HL-60/S4 treated with retinoic acid at 250 ng/mL for 4 days and 3 days (cell line): ENCODE measurements around the gene CDK14.
"Not testable (repeated sequence)": the region's sequence is repeated elsewhere in the genome, so short reads cannot be mapped to it uniquely, and the experiment has no call there.

Experiments
- in situ Hi-C: fragments of 300-500 bp; cut with MboI; formaldehyde crosslinking; loops from 2 replicates; pipeline ENCODE4 v1.7.0; 2022; ENCODE audit warnings: low sequenced_read_pairs

The CDK14 gene

GRCh38 chr7:91135703-91136430 lies 539.7 kb downstream of the CDK14 start:
- in situ Hi-C loops, result no loop called here

GRCh38 chr7:91137153-91137787 lies 541.1 kb downstream of the CDK14 start:
- in situ Hi-C loops, result no loop called here

GRCh38 chr7:91137788-91138368 lies 541.8 kb downstream of the CDK14 start:
- in situ Hi-C loops, result no loop called here

- in situ Hi-C loops, result no loop called here
Measured at GRCh38 chr7:91140286-91140685, 544.2 kb downstream of the CDK14 start.

- in situ Hi-C loops, result no loop called here
Measured at GRCh38 chr7:91140982-91141381, 544.9 kb downstream of the CDK14 start.

- in situ Hi-C loops, result no loop called here
Measured at GRCh38 chr7:91142743-91143142, 546.6 kb downstream of the CDK14 start.

- in situ Hi-C loops, result no loop called here
Measured at GRCh38 chr7:91149341-91150246, 553.5 kb downstream of the CDK14 start.

GRCh38 chr7:91151916-91152315 lies 555.8 kb downstream of the CDK14 start:
- in situ Hi-C loops, result no loop called here

- in situ Hi-C loops, result no loop called here
Measured at GRCh38 chr7:91156316-91157185, 560.4 kb downstream of the CDK14 start.

- in situ Hi-C loops, result no loop called here
Measured at GRCh38 chr7:91157579-91158320, 561.6 kb downstream of the CDK14 start.

GRCh38 chr7:91162436-91162835 lies 566.3 kb downstream of the CDK14 start:
- in situ Hi-C loops, result no loop called here

- in situ Hi-C loops, result no loop called here
Measured at GRCh38 chr7:91164506-91164905, 568.4 kb downstream of the CDK14 start.

GRCh38 chr7:91165006-91165845 lies 569.1 kb downstream of the CDK14 start:
- in situ Hi-C loops, result no loop called here

GRCh38 chr7:91165846-91166230 lies 569.7 kb downstream of the CDK14 start:
- in situ Hi-C loops, result no loop called here

- in situ Hi-C loops, result no loop called here
Measured at GRCh38 chr7:91168871-91169829, 573.0 kb downstream of the CDK14 start.

- in situ Hi-C loops, result no loop called here
Measured at GRCh38 chr7:91169830-91170191, 573.7 kb downstream of the CDK14 start.

- in situ Hi-C loops, result not testable (repeated sequence)
Measured at GRCh38 chr7:91173265-91173664, 577.1 kb downstream of the CDK14 start.

- in situ Hi-C loops, result no loop called here
Measured at GRCh38 chr7:91180746-91181145, 584.6 kb downstream of the CDK14 start.
